Calu3 (cell line): ENCODE results near the gene CABCOCO1. TPM values are rescaled to one million over a fixed set of nuclear protein-coding genes. Genes with fewer than 3 reads are reported as not detected.
A peak's percentile ranks its signal among the peaks of the same experiment; 100 is the strongest.

ENCODE experiments used
- BruUV-seq: library from RNA; stranded (reverse); fragments of 400-500 nt; replicated peaks from 2 replicates; lab custom pipeline; 2021; lab: Mats Ljungman, UMichigan
- CTCF ChIA-PET: fragments of 300-600 bp; sonication (Branson Sonifier 250); formaldehyde crosslinking; loops from one replicate; lab custom pipeline; 2022; ENCODE audit warnings: antibody characterized with exemption; lab: Charles Lee
- DNase-seq: peaks from one replicate; pipeline ENCODE4 v3.0.0; 2022
- H3K27ac Mint-ChIP-seq: one replicate; pipeline ENCODE4 v1.8.0; 2022; ENCODE audit warnings: mixed read lengths; ENCODE audit not compliant: unreplicated experiment
- H3K27me3 Mint-ChIP-seq: one replicate; pipeline ENCODE4 v1.8.0; 2022; ENCODE audit warnings: mixed read lengths; ENCODE audit not compliant: unreplicated experiment
- H3K36me3 Mint-ChIP-seq: one replicate; pipeline ENCODE4 v1.8.0; 2022; ENCODE audit warnings: mild to moderate bottlenecking, moderate library complexity, mixed read lengths; ENCODE audit not compliant: insufficient read depth, unreplicated experiment
- H3K4me1 Mint-ChIP-seq: one replicate; pipeline ENCODE4 v1.8.0; 2022; ENCODE audit warnings: mild to moderate bottlenecking, low read depth, mixed read lengths; ENCODE audit not compliant: unreplicated experiment
- H3K4me3 Mint-ChIP-seq: one replicate; pipeline ENCODE4 v1.8.0; 2022; ENCODE audit warnings: mild to moderate bottlenecking, low read depth, moderate library complexity, mixed read lengths; ENCODE audit not compliant: unreplicated experiment
- H3K9me3 Mint-ChIP-seq: one replicate; pipeline ENCODE4 v1.8.0; 2022; ENCODE audit warnings: low read depth, mixed read lengths; ENCODE audit not compliant: unreplicated experiment
- intact Hi-C: fragments of 100-400 bp; cut with micrococcal nuclease; formaldehyde crosslinking; loops from one replicate; pipeline ENCODE4 v1.10.0; 2022; ENCODE audit not compliant: unreplicated experiment
- total RNA-seq: library from RNA; stranded (reverse); gene quantifications from 2 replicates; pipeline ENCODE4 v1.2.3, GENCODE V29; 2022
- TF ChIP-seq, protein P1 (sequence below): fragments of 200-600 bp; IDR thresholded peaks from one replicate; pipeline ENCODE4 v1.8.0; 2022; ENCODE audit warnings: antibody characterized with exemption; ENCODE audit not compliant: unreplicated experiment

CABCOCO1 gene
- total RNA-seq, 1 experiment from 2014 or later = not detected

DNA sequence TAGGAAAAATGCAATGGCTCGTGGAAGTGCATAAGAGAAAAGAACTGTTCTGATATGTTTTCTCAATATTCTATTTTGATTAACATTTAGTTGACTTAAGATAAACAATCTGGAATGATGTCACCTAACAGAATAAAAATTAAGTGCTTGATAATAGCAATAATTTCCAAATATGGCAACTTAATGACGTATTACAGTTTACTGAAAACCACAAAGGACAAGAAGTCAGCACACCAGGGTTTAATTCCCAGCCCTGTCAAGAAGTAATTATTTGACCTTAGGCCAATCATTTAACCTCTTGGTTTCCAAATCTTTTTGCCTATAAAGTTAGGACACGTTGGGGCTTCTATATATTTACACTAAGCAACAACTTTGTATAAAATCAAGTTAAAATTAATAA is 95.7 kb downstream of the CABCOCO1 start:
- peak overlapping the region; percentile 73 for H3K27ac Mint-ChIP-seq
- intact Hi-C loops = no loop called here
- peaks cover 27% of the 10 kb centered on the region for H3K36me3 Mint-ChIP-seq
- CTCF ChIA-PET = interaction anchor here (0.7 kb wide), 1 partner anchor 62 kb away, joined by 3 read pairs; no protein-coding TSS in a partner anchor
- TF ChIP-seq, protein P1, sequence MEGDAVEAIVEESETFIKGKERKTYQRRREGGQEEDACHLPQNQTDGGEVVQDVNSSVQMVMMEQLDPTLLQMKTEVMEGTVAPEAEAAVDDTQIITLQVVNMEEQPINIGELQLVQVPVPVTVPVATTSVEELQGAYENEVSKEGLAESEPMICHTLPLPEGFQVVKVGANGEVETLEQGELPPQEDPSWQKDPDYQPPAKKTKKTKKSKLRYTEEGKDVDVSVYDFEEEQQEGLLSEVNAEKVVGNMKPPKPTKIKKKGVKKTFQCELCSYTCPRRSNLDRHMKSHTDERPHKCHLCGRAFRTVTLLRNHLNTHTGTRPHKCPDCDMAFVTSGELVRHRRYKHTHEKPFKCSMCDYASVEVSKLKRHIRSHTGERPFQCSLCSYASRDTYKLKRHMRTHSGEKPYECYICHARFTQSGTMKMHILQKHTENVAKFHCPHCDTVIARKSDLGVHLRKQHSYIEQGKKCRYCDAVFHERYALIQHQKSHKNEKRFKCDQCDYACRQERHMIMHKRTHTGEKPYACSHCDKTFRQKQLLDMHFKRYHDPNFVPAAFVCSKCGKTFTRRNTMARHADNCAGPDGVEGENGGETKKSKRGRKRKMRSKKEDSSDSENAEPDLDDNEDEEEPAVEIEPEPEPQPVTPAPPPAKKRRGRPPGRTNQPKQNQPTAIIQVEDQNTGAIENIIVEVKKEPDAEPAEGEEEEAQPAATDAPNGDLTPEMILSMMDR = no peak
- peaks cover 72% of the 10 kb centered on the region for H3K4me1 Mint-ChIP-seq
- BruUV-seq = no TSS peak
- H3K4me3 Mint-ChIP-seq = no peak overlapping the region
- DNase-seq = no peak
- H3K27me3 Mint-ChIP-seq = no peaks in the 10 kb centered on the region
- H3K9me3 Mint-ChIP-seq = no peaks in the 10 kb centered on the region

DNA sequence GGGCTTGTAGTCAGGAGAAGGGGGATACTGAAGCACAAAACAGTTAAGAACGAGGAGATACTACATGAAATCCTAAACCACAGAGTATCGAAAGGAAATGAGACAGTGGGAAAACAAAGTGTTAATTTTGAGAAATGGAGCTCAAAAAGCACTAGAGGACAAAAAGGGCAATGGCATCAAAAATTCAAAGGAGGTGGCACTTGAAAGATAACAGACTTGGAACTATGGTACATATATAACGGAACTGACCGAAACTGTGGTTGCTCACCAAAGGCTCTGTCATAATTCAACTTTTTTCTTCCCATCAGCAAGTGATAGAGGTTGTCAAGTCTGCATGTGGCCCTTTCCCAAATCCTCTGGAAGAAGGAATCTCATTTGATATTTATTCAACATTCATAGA is 97.0 kb downstream of the CABCOCO1 start:
- no peak for DNase-seq
- Mint-ChIP-seq H3K27ac (peak overlapping the region; percentile 95), H3K4me3 (no peak overlapping the region), H3K27me3 (no peaks in the 10 kb centered on the region), H3K36me3 (peaks cover 27% of the 10 kb centered on the region), H3K9me3 (no peaks in the 10 kb centered on the region), H3K4me1 (peaks cover 59% of the 10 kb centered on the region)
- TF ChIP-seq, protein P1 = no peak
- intact Hi-C loops = loop anchor here (5.0 kb wide), 1 partner anchor 183 kb away; no protein-coding TSS in a partner anchor
- BruUV-seq = no TSS peak
- CTCF ChIA-PET = no interaction called here

DNA sequence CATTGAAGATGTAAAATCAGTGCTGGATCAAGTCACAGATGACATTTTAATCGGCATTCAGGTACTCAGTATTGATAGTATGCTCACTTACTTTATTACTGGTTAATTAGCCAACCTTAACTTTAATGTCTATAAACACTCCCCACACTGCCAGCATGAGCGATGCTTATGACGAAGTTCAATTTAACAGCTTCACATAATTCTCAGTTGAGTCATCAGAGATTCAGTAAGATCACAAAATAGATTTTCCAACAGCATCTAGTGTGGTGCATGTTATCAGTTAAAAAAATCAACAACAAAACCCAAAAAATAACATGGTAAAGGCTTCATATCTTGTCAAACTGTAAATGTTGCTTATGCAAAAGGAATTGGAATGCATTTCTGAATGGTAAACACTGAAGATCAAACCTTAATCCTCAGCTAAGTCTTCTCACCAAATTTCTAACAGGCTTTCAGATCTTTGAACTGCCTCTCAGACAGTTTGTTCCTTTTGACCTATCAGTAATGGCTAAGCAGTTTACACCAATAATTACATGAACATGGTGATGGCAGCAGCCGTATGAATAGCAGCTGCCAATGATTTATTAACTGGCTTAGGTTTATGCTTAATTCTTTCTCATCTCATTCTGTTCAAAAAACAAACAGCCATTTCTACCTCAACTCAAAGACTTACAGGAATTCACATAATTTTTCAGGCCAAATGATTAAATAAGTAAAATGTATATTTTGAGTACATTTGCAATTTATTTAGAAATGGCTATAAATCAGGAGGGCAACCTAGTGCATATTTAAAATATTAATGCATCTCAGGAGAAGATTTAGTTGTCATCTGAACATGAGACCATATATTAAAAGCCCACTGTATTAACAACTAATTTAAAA is 98.5 kb downstream of the CABCOCO1 start:
- Mint-ChIP-seq H3K4me3 (peak overlapping the region; percentile 57), H3K9me3 (no peaks in the 10 kb centered on the region), H3K27ac (peak overlapping the region; percentile 95), H3K36me3 (peaks cover 27% of the 10 kb centered on the region), H3K4me1 (peaks cover 56% of the 10 kb centered on the region), H3K27me3 (no peaks in the 10 kb centered on the region)
- intact Hi-C loops = loop anchor here (5.0 kb wide), 1 partner anchor 181 kb away; no protein-coding TSS in a partner anchor
- CTCF ChIA-PET = interaction anchor here (0.5 to 2.8 kb wide), 13 partner anchors 9 to 283 kb away, joined by 3 to 34 read pairs (median 5); no protein-coding TSS in a partner anchor
- TF ChIP-seq, protein P1 = no peak
- TSS peak; percentile 37 for BruUV-seq
- no peak for DNase-seq

DNA sequence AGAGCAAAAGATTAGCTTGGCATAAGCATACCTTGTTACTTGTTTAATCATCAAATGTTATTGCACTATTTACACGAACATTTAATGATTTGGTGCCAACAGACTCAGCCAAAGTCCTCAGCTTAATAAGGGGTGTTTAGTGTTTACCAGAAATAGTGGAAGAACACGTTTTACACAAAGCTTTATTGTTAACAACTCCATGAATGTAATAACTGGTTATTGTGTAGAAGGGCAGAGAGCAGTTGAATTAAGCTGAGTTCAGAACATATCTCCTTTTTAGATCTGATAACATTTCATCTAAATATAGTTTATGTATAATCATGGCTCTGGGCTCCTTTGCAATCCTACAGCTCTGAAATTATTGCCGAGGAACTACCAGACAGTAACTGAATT is 99.1 kb downstream of the CABCOCO1 start:
- peaks cover 56% of the 10 kb centered on the region for H3K4me1 Mint-ChIP-seq
- TF ChIP-seq, protein P1 = no peak
- H3K9me3 Mint-ChIP-seq = no peaks in the 10 kb centered on the region
- no peaks in the 10 kb centered on the region for H3K27me3 Mint-ChIP-seq
- H3K4me3 Mint-ChIP-seq = peak overlapping the region; percentile 57
- no TSS peak for BruUV-seq
- CTCF ChIA-PET = interaction anchor here (0.5 to 2.8 kb wide), 12 partner anchors 10 to 140 kb away, joined by 3 to 34 read pairs (median 5); no protein-coding TSS in a partner anchor
- no peak for DNase-seq
- H3K36me3 Mint-ChIP-seq = peaks cover 27% of the 10 kb centered on the region
- H3K27ac Mint-ChIP-seq = peak overlapping the region; percentile 95
- intact Hi-C loops = loop anchor here (2.0 to 5.0 kb wide), 2 partner anchors 73 to 180 kb away; no protein-coding TSS in a partner anchor
